C4-2B (cell line): ENCODE measurements around the gene ADAT2.

Experiments used
- ZFX ChIP-seq: fragments of 450-650 bp; IDR thresholded peaks from 2 replicates; pipeline ENCODE4 v1.6.1; 2017
- TF ChIP-seq, protein P1 (sequence below): fragments of 450-650 bp; conservative IDR thresholded peaks from 2 replicates; pipeline ENCODE4 v1.5.1; 2017; ENCODE audit warnings: mild to moderate bottlenecking

DNA sequence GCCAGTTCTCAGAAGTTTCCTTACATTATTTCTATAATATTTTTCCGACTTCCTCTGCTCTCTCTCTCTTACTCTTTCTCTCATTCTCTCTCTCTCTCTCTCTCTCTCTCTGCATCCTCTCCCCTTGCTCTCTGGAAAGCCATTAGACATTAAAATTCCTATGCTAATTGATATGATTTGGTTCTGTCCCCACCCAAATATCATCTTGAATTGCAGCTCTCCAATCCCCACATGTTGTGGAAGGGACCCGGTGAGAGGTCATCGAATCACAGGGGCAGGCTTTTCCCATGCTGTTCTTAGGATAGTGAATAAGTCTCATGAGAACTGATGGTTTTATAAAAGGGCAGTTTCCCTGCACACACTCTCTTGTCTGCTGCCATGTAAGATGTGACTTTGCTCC, 74.1 kb downstream of the ADAT2 start:
- no peak for TF ChIP-seq ZFX
- TF ChIP-seq, protein P1, sequence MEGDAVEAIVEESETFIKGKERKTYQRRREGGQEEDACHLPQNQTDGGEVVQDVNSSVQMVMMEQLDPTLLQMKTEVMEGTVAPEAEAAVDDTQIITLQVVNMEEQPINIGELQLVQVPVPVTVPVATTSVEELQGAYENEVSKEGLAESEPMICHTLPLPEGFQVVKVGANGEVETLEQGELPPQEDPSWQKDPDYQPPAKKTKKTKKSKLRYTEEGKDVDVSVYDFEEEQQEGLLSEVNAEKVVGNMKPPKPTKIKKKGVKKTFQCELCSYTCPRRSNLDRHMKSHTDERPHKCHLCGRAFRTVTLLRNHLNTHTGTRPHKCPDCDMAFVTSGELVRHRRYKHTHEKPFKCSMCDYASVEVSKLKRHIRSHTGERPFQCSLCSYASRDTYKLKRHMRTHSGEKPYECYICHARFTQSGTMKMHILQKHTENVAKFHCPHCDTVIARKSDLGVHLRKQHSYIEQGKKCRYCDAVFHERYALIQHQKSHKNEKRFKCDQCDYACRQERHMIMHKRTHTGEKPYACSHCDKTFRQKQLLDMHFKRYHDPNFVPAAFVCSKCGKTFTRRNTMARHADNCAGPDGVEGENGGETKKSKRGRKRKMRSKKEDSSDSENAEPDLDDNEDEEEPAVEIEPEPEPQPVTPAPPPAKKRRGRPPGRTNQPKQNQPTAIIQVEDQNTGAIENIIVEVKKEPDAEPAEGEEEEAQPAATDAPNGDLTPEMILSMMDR, result no peak
